ENCODE results near the gene HSBP1. TPM values are rescaled to one million over a fixed set of nuclear protein-coding genes. Genes with fewer than 3 reads are reported as not detected.

HSBP1 gene
- total and polyA plus RNA-seq, 2 of the 13 experiments (the other 11 are each of a cell fraction or from before 2014, with no cell fraction given) = 249 to 292 TPM

- no peak for TF ChIP-seq ZNF10 (CRISPR knock-in tag; IDR thresholded peaks at IDR 0.05; ENCODE audit: borderline replicate concordance, low read depth)
- TF ChIP-seq XBP1 (CRISPR knock-in tag; IDR thresholded peaks at IDR 0.05) = no peak
- TF ChIP-seq KLF11 (CRISPR knock-in tag; IDR thresholded peaks at IDR 0.05) = no peak
- no peak for TF ChIP-seq ZBTB21 (CRISPR knock-in tag; IDR thresholded peaks at IDR 0.05)
- TF ChIP-seq ZMAT3 (CRISPR knock-in tag; conservative IDR thresholded peaks at IDR 0.05) = no peak
- no peak for TF ChIP-seq ZNF282 (IDR thresholded peaks at IDR 0.05; ENCODE audit: partially characterized antibody)
- no peak for TF ChIP-seq ZMYM2 (CRISPR knock-in tag; IDR thresholded peaks at IDR 0.05)
- TF ChIP-seq AGO1 (IDR thresholded peaks at IDR 0.05; ENCODE audit: low read depth, low read length, poor library complexity, severe bottlenecking) = peak; percentile 26
- no peak for TF ChIP-seq SCMH1 (CRISPR knock-in tag; IDR thresholded peaks at IDR 0.05; ENCODE audit: borderline replicate concordance)
- TF ChIP-seq TCF12 (IDR thresholded peaks at IDR 0.05) = no peak
- peak; percentile 90 for TF ChIP-seq TCF12 (CRISPR knock-in tag; IDR thresholded peaks at IDR 0.05)
- peak; percentile 80 for TF ChIP-seq PHF8 (CRISPR knock-in tag; IDR thresholded peaks at IDR 0.05)
- TF ChIP-seq, protein P1, sequence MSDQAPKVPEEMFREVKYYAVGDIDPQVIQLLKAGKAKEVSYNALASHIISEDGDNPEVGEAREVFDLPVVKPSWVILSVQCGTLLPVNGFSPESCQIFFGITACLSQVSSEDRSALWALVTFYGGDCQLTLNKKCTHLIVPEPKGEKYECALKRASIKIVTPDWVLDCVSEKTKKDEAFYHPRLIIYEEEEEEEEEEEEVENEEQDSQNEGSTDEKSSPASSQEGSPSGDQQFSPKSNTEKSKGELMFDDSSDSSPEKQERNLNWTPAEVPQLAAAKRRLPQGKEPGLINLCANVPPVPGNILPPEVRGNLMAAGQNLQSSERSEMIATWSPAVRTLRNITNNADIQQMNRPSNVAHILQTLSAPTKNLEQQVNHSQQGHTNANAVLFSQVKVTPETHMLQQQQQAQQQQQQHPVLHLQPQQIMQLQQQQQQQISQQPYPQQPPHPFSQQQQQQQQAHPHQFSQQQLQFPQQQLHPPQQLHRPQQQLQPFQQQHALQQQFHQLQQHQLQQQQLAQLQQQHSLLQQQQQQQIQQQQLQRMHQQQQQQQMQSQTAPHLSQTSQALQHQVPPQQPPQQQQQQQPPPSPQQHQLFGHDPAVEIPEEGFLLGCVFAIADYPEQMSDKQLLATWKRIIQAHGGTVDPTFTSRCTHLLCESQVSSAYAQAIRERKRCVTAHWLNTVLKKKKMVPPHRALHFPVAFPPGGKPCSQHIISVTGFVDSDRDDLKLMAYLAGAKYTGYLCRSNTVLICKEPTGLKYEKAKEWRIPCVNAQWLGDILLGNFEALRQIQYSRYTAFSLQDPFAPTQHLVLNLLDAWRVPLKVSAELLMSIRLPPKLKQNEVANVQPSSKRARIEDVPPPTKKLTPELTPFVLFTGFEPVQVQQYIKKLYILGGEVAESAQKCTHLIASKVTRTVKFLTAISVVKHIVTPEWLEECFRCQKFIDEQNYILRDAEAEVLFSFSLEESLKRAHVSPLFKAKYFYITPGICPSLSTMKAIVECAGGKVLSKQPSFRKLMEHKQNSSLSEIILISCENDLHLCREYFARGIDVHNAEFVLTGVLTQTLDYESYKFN (CRISPR knock-in tag; conservative IDR thresholded peaks at IDR 0.05) = peak; percentile 42; the same call in 1 of the 2 replicates
- TF ChIP-seq PRPF4 (IDR thresholded peaks at IDR 0.05; ENCODE audit: low read depth, low read length, poor library complexity, severe bottlenecking) = no peak
- peak; percentile 88 for TF ChIP-seq PHF20 (CRISPR knock-in tag; IDR thresholded peaks at IDR 0.05)
- TF ChIP-seq ATF2 (CRISPR knock-in tag; IDR thresholded peaks at IDR 0.05) = no peak
- no peak for TF ChIP-seq BCL6 (CRISPR knock-in tag; IDR thresholded peaks at IDR 0.05)
- TF ChIP-seq ZNF263 (CRISPR knock-in tag; IDR thresholded peaks at IDR 0.05) = no peak
- TF ChIP-seq HMG20B (CRISPR knock-in tag; conservative IDR thresholded peaks at IDR 0.05) = no peak
- peak; percentile 94 for TF ChIP-seq ZIK1 (CRISPR knock-in tag; IDR thresholded peaks at IDR 0.05; ENCODE audit: borderline replicate concordance, low read depth)
- no peak; the same call in 1 of the 2 replicates for TF ChIP-seq HES4 (CRISPR knock-in tag; IDR thresholded peaks at IDR 0.05; ENCODE audit: borderline replicate concordance)
- 0 out of 2 replicates have a peak, but pooled peaks have one; percentile 37 for TF ChIP-seq SIN3B (IDR thresholded peaks at IDR 0.05; ENCODE audit: low read length)
- TF ChIP-seq ZNF749 (CRISPR knock-in tag; IDR thresholded peaks at IDR 0.05; ENCODE audit: borderline replicate concordance) = no peak
- TF ChIP-seq PCBP1 (IDR thresholded peaks at IDR 0.05; ENCODE audit: borderline replicate concordance, low read depth, low read length) = peak; percentile 92; the same call in 1 of the 2 replicates
- TF ChIP-seq MXD4 (CRISPR knock-in tag; IDR thresholded peaks at IDR 0.05) = no peak; the same call in 1 of the 2 replicates
- TF ChIP-seq ZNF431 (CRISPR knock-in tag; IDR thresholded peaks at IDR 0.05; ENCODE audit: borderline replicate concordance, low read depth) = no peak
- TF ChIP-seq THAP11 (CRISPR knock-in tag; IDR thresholded peaks at IDR 0.05) = peak; percentile 99
These were observed at the start of gene HSBP1 (continued) for GRCh38 chr16:83807710-83808572.
